Ovary (tissue), 3 donors: ENCODE measurements around the gene PIK3AP1.

Experiments
- CTCF ChIP-seq, 3 donors: fragments of 450-650 bp in 2 of 3; fragments of 200-600 bp in 1 of 3; IDR thresholded peaks; one replicate each; pipeline versions ENCODE4 v1.5.1 to v1.8.0; 2016 to 2022; ENCODE audit warnings: antibody characterized with exemption in 3 of 3, mild to moderate bottlenecking in 1 of 3
- EP300 ChIP-seq: sonication (generic); formaldehyde crosslinking; IDR thresholded peaks from one replicate; pipeline ENCODE4 v1.6.1; 2017; ENCODE audit warnings: antibody characterized with exemption
- donor health status: DM: no; HTN: no; CAD: no.

- no peak for TF ChIP-seq EP300
- no peak for TF ChIP-seq CTCF (IDR thresholded peaks at IDR 0.05)
These were observed 19.8 kb downstream of the PIK3AP1 start for GRCh38 chr10:96700374-96701099.
